HG03558 (cell line): ENCODE data around the gene RAB3D.
"Not testable (repeated sequence)": the region's sequence is repeated elsewhere in the genome, so short reads cannot be mapped to it uniquely, and the experiment has no call there.

Source experiments
- ATAC-seq: cut with Tn5 transposase; IDR thresholded peaks from one replicate; pipeline ENCODE4 v1.9.1; 2021; ENCODE audit warnings: moderate number of reproducible peaks; ENCODE audit not compliant: unreplicated experiment; ENCODE audit errors: extremely low read depth

The RAB3D gene, protein sequence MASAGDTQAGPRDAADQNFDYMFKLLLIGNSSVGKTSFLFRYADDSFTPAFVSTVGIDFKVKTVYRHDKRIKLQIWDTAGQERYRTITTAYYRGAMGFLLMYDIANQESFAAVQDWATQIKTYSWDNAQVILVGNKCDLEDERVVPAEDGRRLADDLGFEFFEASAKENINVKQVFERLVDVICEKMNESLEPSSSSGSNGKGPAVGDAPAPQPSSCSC

DNA sequence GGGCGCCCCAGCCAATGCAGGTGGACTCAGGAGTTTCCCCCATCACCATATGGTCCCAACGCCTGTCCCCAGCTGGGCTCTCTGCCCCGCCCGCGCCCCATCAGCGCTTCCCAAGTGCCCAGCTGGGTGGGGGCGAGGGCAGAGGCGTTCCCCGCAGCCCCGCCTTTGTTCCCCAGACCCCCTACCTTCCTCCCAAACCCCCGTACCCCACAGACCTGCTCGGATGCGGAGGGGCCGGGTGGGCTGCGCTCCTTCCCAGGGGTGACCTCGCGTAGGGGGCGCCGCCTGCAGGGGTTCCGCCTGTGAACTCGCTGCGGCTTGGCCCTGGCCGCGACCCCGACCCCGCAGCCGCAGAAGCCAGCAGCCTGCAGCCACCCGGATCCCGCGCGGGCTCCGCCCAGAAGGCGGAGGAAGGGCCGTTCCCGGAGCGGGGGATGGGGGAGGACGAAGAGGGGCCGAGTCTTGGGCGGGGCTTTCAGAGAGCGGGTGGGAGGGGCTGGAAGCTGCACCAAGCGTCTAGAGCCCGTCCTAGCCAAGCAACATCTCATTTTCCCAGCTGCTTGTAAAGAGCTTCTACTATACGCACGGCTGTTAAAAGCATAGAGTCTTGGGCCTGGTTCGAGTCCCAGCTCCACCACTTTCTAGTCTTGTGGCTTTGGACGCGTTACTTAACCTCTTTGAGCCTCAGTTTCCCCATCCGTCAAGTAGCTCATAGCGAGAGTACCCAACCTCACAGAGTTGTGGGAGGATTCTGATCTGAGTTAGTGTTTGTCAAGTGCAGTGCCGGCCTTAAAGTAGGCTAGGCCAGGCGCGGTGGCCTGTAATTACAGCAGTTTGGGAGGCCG lies at the start of gene RAB3D:
RAB3D (minus strand) TSS at position 404 of the 845 bp plus-strand sequence. CDS start 2,258 bp downstream, outside the sequence.
- ATAC-seq, result no peak

DNA sequence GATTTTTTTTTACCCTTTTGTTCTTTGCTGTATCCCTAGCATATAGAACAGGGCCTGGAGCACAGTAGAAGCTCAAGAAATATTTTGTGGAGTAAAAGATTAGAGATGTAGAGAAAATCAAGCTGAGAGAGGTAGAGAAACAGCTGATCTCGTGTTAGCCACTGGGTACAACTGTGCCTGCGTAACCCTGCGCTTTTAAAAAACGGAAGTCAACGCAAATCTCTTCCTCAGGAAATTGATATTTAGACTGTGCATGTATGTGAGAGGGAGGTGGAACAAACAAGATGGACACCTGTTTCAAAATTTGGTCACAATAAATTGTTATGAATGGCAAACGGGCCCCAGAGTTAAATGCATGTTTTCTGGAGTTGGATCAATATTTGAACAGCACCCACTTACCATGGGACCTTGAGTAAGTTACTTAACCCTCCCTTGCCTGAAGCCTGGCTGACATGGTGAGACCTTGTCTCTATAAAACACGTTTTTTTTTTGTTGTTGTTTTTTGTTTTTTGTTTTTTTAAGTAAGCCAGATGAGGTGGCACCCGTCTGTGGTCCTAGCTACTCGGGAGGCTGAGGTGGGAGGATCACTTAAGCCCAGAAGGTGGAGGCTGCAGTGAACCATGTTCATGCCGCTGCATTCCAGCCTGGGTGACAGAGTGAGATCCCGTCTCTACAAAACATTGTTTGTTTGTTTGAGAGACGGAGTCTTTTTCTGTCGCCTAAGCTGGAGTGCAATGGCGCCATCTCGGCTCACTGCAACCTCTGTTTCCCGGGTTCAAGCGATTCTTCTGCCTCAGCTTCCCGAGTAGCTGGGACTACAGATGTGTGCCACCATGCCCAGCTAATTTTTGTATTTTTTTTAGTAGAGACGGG lies 47.9 kb upstream of the RAB3D start:
- ATAC-seq, result no peak

DNA sequence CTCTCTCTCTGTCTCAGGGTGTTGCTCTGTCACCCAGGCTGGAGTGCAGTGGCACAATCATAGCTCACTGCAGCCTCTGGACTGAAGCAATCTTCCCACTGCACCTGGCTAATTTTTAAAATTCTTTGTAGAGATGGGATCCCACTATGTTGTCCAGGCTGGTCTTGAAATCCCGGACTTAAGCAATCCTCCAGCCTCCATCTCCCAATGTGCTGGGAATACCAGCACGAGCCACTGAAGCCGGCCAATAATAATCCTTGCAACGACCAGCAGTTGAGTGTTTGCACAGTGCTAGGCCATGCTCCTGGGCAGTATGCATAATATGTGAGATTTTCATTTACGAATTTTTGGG lies 45.3 kb upstream of the RAB3D start:
- no peak for ATAC-seq

DNA sequence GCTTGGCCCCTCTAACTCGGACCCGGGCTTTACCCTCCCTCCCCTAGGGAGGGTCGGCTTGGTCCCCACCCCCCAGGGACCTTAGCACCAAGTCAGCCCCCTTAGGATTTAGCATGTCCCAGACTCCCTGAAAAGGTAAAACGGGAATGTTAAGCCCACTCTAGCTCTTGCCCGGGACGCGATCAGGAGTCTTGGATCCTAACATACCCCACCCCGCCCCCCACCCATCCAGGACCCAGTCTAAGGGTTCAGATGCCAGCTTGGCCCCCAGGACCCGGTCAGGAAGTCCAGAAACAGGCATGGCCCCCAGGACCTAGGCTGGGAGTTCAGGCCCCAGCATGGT lies 44.2 kb upstream of the RAB3D start:
- ATAC-seq, result no peak

DNA sequence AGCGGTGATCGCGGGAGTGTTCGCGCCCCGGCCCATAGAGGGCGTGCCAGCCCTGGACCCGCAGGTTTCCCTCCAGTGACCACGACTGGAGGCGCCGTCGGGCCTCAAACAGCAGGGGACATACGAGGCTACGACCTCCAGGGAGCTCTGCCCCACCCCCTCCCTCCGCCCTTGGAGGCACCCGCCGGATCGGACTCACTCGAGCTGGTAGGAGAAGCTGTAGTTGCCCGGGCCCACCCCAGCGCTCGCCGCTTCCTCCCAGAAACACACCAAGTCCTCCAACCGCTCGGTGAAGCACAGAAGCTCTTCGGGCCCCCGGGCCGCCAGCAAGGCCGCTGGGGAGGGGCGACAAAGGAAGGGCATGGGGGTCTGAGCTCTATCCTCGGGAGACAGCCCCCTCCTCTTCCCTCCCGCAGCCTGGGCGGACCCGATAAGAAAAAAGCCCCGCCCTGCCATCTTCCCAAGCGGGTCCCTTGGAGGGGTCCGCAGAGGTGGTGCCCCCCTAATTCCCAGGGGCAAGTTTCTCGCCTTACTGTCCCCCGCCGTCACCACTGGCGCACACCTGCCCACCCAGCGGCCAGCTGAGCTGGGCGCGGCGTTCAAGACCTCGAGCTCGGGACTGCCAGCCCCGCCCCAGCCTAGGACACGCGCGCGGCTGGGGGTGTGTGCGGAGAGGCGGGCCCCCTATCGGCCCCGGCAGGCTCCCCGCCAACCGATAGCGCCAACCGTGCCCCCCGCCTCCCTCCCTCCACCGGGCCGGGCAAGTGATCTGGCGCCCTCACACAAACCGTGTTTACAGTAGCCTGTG lies 43.6 kb upstream of the RAB3D start:
- no peak for ATAC-seq

DNA sequence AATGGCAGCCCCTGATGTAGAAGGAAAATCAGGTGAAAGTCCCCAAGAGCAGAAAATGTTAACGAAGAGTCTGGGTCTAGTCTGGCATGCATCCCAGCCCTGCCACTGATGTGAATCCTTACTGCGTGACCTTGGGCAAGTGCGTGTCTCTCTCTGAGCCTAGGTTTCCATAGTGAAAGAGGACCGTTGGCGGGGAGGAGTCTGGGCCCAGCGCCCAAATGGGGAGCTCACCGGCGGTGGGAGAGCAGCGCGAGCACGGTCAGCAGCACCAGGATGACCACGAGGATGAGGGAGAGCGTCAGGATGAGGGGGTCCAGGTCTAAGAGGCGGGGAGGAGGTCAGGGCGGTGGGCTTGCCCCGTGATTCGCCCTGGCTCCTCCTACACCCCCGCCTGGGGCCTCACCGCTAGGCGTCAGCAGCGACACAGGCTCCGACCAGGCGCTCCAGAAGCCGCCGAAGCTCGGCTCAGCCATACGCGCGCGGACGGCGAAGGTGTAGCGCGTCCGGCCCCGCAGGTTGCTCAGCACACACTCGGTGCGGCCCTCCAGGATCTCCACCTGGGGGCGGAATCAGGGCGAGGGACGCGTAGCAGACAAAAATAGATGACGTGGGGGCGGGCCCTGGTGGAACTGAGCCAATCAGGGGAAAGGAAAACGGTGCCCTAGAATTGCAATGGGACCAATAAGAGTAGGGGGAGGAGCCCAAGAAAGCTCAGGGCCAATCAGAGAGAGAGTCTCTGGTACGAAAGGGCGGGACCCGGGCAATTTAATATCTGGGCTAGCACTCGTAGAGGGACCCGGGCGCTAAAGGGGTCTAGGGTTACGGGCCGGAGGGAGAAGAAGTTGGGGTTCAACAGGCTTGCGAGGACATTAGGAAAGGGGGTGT lies 41.4 kb upstream of the RAB3D start:
- ATAC-seq, result peak; percentile 36

DNA sequence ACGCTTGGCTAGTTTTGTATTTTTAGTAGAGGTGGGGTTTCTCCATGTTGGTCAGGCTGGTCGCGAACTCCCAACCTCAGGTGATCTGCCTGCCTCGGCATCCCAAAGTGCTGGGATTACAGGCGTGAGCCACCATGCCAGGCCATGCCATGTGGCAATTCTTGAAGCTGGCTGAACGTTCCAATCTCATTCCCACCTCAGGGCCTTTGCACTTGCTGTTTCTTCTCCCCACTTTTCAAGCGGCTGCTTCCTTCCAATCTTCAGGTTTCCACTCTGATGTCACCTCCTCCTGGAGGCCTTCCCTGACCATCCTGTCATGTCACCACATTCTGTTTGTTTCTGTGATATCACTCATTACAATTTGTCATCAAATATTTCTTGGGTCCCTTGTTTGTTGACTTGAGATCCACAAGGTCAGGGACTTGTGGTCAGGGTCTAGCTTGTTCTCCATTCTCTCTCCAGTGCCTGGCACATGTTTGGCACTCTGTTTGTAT lies 40.4 kb upstream of the RAB3D start:
- no peak for ATAC-seq

DNA sequence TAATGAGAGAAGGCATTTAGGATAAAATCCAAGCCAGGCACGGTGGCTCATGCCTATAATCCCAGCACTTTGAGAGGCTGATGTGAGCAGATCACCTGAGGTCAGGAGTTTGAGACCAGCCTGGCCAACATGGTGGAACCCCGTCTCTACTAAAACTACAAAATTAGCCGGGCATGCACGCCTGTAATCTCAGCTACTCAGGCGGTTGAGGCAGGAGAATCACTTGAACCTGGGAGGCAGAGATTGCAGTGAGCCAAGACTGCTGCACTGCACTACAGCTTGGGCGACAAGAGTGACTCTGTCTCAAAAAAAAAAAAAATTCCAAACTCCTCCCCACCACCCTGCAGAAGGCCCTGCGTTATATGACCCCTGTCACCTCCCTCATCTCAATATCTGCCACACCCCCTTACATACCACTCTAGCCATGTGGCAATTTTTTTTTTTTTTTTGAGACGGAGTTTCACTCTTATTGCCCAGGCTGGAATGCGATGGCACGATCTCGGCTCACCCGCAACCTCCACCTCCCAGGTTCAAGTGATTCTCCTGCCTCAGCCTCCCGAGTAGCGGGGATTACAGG lies 39.9 kb upstream of the RAB3D start:
- not testable (repeated sequence) for ATAC-seq

DNA sequence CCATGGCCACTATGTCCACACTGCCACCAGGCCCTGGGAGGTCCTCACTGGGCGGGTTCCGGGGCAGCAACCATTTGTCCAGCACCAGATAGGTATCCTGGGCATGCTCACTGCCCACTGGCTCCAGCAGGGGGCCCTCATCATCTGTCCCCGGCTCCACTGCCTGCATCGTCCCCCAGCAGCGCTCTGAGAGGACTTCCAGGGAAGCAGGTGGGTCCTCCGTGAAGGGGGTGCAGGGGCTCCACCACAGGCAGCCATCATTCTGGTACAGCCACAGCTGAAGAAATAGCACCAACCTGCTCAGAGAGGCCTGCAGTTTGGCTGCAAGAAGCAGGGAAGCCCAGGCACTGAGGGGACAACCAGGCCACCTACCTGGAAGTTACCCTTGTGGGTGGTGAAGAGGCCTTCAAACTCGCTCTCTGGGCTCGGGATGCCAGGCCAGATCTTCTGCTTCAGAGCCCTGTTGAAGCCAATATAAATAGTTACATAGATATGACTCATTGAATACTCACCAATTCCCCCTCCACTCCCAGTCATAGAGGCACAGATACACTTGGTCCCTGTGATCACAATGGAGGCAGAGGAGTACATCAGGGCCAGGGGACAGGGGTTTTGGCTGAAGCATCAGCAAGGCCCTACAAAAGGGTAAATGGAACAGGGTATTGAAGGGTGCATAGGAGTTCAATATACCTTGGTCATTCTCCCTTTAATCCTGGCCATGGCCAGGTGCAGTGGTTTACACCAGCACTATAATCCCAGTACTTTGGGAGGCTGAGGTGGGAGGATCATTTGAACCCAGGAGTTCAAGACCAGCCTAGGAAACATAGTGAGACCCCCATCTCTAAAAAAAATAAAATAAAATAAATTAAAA lies 39.1 kb upstream of the RAB3D start:
- no peak for ATAC-seq

DNA sequence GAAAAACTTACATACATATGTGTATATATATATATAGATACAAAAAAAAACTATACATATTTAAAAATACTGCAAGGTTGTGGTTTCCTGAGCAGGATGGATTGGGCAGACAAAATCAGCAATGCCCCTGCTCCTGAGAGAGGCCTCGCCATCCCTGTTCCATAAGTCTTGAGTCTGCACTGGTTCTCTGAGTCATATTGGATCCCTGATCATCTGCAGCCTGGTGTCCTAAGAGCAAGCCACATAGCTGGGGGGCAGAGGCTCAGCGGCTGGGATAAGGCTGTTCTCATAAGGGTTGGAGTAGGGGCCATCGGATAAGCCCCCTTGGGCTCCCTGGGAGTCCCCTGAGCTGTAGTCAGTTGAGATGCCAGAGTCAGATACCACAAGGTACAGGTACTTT lies 38.3 kb upstream of the RAB3D start:
- ATAC-seq, result no peak

DNA sequence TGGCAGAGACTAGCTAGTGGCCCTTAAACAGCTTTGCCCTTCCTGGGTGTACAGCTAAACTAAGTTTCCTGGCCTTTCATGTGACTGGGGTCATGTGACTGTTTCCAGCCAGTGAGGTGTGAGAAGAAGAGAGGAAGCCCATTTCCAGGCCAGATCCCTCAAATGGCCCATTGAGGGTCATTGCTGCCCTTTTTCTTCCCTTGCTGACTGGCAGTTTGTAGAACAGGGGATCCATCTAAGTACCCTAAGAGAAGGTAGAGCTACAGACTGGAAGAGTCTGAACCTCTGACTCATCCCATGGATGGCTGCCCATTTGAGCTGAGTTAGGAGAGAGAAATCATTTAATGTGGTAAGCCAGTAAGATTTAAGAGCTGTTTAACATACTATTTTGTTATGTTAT lies 37.8 kb upstream of the RAB3D start:
- no peak for ATAC-seq

DNA sequence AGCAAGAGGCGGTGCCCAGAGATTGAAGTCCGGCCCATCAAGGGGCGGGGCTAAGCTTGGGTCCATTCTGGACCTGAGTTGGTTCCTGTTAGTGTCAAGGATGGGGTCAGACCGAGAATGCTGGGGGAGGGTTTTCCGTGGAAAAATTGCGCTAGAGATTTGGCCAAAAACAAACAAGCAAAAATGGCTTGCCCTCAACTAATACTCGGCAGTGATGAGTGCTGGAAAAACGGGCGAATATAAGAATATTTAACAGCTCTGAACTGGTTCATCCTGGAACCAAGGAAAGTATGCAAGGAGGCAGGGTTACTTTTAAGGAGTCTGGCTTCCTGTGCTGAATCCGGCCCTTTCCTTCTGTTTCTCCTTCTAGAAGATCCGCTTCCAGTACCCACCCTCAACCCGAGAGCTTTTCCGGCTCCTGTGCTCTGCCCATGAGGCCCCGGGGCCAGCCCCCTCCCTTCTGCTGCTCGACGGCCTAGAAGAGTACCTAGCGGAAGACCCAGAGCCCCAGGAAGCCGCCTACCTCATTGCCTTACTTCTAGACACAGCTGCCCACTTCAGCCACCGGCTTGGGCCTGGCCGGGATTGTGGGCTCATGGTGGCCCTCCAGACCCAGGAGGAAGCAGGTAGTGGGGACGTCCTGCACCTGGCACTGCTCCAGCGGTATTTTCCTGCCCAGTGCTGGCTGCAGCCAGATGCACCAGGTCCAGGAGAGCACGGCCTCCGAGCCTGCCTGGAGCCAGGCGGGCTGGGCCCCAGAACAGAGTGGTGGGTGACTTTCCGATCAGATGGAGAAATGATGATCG lies 35.9 kb upstream of the RAB3D start:
- ATAC-seq, result no peak

DNA sequence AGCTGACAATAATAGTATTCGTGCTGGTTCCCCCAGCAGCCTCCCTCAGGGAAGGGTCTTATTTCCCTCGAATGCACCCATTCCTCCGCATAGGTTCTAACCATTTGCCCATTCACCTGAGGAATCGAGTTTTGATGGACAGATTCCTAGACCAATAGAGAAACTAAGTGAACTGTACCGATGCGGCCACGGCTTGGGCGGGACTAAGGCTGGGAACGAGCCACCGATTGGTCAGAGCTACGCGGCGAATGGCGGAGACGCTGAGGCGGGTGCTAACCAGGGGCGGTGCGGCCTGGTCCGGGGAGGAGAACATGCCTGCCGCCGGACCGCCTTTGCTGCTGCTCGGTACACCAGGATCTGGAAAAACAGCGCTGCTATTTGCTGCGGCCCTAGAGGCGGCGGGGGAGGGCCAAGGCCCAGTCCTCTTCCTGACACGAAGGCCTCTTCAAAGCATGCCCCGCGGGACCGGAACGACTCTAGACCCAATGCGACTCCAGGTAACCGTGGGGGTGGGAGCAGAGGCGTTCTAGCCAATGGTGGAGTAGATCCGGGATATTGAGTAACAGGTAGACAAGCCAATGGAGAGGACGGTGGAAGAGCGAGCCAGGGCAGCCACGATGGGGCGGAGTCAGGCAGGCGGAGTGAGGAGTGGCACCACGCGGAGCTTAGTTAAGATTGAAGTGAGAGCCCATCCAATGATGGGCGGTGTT lies 35.1 kb upstream of the RAB3D start, which contains the start of gene SWSAP1:
SWSAP1 (plus strand) TSS at position 234 of the 710 bp plus-strand sequence; CDS start at position 249, 15 bp downstream.
- peak; percentile 77 for ATAC-seq

DNA sequence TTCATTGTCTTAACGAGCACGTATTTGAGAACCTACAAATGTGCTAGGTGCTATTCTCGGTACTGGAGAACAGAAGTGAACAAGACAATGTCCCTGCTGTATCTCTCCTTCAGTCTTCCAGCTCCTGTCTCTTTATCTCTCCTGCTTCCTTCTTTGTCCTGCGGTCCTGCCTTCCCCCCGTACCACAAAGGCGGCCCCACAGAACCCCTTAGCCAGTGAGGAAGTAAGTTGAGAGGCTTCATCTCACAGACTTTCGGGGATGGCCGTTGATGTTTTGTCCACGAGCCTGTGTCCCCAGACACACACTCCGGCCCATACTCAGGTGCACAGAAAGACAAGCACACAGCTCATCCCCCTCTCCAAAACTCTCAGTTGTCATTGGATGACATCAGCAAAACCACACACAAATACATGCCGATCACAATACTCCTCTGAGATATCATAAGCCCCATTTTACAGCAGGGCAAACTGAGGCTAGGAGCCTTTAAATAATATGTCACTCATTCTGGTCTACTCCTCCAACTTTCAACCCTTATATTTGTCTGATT lies 34.5 kb upstream of the RAB3D start:
- ATAC-seq, result no peak

DNA sequence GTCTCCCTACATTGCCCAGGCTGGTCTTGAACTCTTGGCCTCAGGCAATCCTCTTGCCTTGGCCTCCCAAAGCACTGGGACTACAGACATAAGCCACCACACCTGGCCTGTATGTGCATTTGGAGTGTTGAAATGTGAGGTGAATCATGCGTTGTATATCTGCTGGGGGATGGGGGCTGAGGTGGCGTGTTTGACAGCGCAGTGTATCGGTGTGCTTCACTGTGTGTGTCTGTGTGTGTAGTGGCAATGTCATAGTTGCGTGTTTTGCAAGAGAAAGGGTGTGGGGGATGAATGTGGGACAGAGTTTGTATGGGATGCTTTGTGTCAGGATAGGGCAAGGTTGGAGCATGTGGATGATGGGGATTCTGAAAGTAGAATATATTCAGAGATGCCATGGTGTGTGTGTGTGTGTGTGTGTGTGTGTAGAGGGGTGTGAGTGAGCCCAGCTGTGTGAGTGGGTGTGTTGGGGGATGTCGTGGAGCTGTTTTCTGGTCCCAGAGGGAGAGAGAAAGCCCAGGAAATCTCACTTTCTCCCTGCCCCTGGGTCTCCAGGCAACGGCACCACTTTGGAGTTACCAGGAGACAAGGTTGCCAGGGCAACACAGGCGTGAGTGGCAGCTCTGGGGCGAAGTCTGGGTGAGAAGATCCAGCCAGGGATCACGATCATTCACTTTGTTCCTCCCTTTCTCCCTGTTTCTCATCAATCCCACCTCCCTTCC lies 33.9 kb upstream of the RAB3D start:
- no peak for ATAC-seq
